ENCODE results near the gene TWF2.

Gene TWF2

DNA sequence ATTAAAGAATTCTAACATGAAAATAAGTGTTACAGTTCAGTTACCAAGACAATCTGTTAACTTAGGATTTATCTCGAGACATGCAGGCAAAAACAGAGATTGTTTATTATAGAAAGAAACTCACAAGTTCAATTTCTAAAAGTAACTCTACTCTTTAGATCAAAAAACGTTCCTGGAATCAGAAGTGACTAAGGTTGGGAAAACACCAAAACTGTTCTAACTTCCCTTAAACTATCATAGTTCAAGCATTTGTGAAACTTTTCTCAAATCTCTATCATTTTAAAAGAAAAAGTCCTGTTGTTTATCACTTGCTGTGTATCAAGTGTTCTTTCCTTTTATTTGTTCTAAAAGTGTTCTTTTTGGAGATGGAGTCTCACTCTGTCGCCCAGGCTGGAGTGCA, 30.8 kb upstream of the TWF2 start:
- DNase-seq (ENCODE audit: low spot score), result no peak
- TF ChIP-seq, protein P1, sequence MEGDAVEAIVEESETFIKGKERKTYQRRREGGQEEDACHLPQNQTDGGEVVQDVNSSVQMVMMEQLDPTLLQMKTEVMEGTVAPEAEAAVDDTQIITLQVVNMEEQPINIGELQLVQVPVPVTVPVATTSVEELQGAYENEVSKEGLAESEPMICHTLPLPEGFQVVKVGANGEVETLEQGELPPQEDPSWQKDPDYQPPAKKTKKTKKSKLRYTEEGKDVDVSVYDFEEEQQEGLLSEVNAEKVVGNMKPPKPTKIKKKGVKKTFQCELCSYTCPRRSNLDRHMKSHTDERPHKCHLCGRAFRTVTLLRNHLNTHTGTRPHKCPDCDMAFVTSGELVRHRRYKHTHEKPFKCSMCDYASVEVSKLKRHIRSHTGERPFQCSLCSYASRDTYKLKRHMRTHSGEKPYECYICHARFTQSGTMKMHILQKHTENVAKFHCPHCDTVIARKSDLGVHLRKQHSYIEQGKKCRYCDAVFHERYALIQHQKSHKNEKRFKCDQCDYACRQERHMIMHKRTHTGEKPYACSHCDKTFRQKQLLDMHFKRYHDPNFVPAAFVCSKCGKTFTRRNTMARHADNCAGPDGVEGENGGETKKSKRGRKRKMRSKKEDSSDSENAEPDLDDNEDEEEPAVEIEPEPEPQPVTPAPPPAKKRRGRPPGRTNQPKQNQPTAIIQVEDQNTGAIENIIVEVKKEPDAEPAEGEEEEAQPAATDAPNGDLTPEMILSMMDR (IDR thresholded peaks at IDR 0.05; ENCODE audit: extremely low read depth, missing control alignments), result no peak

DNA sequence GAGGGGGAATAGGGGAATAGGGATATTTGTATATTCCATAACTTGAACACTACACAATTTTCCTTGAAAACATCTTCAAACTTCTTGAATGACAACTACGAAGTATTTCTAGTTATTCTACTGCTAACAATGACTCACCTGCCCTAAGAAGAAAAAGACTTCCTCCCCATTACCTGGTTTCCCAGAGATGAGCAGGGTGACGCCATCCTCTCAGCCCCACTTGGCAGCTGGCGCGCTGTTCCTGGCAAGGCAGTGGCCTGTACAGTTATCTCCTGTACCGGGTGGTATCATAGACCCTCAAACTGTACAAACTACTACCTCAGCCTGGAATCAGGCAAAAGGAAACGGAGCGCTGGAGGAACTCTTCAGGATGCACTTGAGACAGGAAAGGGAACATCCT, 29.1 kb upstream of the TWF2 start:
- no peak for DNase-seq (ENCODE audit: low spot score)
- TF ChIP-seq, protein P1 (IDR thresholded peaks at IDR 0.05; ENCODE audit: extremely low read depth, missing control alignments), result no peak

DNA sequence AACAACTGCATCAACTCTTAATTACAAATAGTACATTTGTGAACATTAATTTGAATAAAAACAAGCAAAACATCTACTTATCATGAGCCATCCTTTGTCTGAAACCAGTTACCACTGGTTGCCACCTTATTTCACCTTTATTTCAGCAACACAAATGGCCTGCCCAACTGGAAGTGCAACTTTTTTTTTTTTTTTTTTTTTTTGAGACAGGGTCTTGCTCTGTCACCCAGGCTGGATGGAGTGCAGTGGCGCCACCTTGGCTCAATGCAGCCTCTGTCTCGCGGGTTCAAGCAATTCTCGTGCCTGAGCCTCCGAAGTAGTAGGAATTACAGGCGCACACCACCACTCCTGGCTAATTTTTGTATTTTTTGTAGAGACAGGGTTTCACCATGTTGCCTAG, 26.4 kb upstream of the TWF2 start:
- no peak for DNase-seq (ENCODE audit: low spot score)
- TF ChIP-seq, protein P1 (IDR thresholded peaks at IDR 0.05; ENCODE audit: extremely low read depth, missing control alignments), result no peak

DNA sequence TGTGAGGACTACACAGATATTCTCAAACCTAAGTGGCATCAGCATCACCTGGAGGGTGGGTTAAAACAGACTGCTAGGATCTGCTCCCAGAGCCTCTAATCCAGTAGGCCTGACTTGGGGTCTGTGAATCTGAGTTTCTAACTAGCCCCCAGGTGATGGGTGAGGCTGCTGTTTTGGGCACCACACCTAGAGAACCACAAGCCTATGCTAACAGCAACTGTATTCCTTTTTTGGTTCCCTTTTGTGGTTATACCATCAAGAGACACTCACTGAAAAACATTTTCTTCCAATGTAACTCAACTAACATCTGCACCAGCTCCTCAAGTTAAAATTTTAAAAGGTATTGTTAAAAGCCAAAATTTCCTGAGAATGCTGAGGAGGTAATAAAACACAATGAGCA, 23.5 kb upstream of the TWF2 start:
- no peak for DNase-seq (ENCODE audit: low spot score)
- TF ChIP-seq, protein P1 (IDR thresholded peaks at IDR 0.05; ENCODE audit: extremely low read depth, missing control alignments), result no peak

DNA sequence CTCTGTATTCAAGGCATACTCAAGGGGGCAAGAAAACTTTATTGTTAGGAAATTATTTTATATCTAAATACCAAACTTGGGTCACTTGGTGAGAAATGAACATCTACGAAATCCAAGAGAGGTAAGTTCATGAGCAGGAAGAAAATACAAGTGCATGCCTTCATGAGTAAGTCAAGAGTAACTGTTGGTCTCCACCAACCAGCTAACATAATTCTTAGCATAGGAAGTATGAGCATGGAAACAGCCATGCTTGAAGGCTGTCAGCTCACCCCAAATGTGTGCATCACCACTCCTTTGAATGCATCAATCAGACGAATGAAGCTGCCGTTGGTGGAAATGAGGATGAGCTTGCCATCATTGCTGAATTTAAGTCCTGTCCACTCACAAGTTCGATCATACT, 20.5 kb upstream of the TWF2 start:
- DNase-seq (ENCODE audit: low spot score), result no peak
- TF ChIP-seq, protein P1 (IDR thresholded peaks at IDR 0.05; ENCODE audit: extremely low read depth, missing control alignments), result no peak

DNA sequence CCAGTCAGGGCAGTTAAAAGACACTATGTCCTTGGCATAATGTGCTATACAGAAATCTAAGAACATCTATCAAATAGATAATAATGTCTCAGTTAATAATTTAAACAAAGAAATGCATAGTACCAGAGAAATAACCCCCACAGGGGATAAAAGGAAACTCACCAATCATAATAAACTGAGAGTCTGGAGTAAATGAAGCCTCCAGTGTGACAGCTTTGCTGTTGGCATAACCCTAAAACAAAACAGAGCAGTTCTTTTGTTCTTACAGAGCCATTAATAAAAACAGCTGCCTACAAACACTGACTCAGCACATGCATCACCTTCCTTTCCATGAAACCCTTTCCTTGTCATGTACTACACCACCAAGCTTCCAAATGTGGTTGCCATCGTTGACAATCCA, 20.1 kb upstream of the TWF2 start:
- DNase-seq (ENCODE audit: low spot score), result no peak
- TF ChIP-seq, protein P1 (IDR thresholded peaks at IDR 0.05; ENCODE audit: extremely low read depth, missing control alignments), result no peak

DNA sequence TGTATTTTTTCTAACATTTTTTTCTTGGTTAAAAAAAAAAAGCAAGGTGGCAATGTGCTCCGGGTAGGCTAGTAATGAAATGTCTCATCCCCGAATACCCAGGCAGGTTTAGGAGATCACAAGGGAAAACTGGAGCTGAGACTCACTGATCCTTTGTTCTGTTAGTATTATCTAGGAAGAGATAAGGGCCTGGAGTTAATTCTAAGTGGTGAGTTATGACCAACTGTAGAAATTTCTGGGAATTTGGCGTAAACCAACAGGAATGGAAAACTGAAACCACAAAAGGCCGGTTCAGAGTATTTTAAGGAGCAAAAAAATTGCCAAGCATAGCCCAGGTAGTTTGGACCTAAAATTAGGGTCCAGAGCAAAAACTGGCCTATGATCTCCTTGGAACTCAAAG, 19.0 kb upstream of the TWF2 start:
- TF ChIP-seq, protein P1 (IDR thresholded peaks at IDR 0.05; ENCODE audit: extremely low read depth, missing control alignments), result no peak
- no peak for DNase-seq (ENCODE audit: low spot score)

Data from GM20000 (cell line).